ENCODE measurements around the gene RPLP2. TPM values are rescaled to one million over a fixed set of nuclear protein-coding genes. Genes with fewer than 3 reads are reported as not detected.

RPLP2 gene
- total RNA-seq, 1 donor from 2014 or later = 277 TPM

- no peak for DNase-seq (ENCODE audit: low read depth, low spot score)
These were observed 17.9 kb upstream of the RPLP2 start for GRCh38 chr11:791658-792534.

DNA sequence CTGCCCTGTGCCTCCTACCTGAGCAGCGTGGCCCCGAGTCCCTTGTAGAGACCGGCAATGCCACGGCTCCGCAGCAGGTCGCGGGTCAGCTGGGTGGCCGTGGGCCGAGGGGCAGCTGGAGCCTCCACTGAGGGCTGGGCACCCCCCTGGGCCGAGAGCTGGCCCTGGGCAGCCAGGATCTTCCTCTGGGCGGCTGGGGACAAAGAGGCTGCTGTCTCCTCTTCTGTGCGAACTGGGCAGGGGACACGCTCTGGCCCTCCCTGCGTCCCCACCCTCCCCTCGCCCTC lies 17.3 kb upstream of the RPLP2 start:
- DNase-seq (ENCODE audit: low read depth, low spot score) = no peak

DNA sequence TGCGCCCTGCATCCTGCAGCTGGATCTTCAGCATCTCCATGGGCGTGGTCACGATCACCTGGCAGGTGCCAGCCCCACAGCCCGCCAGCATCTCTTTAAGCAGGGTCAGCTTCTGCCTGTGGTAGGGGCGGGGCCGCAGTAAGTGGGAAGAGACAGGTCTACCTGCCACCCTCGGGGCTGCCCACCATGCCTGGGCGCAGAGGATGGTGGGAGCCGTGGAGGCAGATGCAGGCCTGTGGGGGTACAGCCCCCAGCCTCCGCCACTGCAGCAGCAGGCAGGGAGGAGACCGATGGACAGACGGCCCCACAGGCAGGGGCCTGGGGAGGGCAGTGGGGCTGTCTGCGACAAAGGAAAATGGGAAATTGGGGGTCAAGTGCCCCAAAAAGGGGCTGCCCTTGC lies 16.9 kb upstream of the RPLP2 start:
- no peak for DNase-seq (ENCODE audit: low read depth, low spot score)

GRCh38 chr11:793556-793955 lies 16.2 kb upstream of the RPLP2 start:
- DNase-seq (ENCODE audit: low read depth, low spot score) = no peak

DNA sequence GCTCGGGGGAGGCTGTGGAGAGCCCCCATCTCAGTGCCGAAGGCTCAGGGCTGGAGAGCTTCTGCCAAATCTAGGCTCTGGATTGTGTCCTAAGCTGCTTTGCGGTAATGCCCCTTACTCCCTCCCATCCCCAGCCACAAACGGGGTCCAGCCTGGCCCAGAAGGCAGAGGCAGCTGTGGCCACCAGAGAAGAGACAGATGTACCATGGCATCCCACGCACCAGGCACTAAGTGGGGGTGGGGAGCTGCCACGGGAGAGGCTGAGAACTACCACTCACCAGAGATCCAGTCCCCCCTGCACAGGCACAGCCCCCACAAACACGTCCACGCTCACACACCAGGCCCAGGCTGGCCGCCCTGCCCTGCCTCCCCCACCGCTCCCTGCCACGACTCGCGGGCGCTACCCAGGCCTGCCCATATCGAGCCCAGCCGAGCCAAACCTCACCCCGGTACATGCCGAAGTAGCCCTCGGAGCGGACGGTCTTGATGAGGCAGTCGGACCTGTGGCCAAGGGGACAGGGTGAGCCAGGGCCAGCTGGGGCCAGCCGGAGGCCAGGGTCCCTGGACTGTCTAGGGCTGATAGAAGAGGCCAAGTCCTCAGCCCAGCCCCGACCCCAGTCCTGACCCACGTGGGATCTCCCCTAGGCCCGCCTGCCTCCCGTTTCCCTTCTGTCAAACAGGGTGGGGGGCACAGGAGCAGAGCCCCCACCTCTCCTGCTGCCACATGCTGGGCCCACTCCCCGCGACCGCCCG lies 15.6 kb upstream of the RPLP2 start:
- DNase-seq (ENCODE audit: low read depth, low spot score) = no peak

GRCh38 chr11:794766-795633 lies 14.8 kb upstream of the RPLP2 start:
- no peak for DNase-seq (ENCODE audit: low read depth, low spot score)

DNA sequence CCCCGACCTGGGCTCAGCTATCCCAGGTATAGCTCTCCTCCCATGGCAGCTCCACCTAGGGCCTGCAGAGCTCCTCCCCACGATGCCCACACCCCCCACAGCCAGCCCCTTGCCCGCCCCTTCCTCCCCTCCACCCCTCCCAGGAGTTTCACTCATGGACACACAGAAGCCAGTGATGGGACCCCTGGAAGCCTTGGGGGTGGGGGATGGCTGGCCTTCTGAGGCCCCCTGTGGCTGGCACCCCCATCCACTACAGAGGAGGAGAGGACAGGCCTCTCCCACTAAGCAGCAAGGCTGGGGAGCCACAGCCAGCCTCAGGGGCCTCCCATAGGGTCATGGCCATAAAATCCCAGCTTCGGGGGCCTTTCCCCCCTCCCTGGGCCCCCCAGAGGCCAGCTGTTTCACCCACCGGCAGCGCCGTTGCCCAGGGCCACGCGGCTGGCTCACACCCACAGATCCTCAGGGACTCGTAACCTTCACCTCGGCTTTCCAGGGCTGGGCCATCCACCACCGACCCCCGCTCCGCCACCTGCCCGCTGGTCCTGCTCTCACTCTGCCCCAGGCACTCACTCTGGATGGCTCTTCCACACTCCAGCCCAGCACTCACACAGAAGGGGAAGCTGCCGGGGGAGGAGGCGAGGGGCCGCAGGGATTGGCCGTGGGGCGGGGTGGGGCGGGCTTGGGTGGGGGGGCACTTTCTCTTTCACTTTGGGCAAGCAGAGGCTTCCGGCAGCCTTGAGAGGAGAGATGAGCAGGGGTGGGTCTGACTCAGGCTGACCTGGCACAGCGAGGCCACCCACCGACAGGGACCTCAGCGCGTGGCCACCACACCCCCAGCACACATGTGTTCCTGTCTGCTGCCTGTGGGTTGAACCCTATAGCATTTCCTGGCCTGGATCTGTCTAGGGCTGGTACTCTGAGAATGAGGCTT lies 13.9 kb upstream of the RPLP2 start:
- no peak for DNase-seq (ENCODE audit: low read depth, low spot score)

- DNase-seq (ENCODE audit: low read depth, low spot score) = no peak
These were observed 13.0 kb upstream of the RPLP2 start for GRCh38 chr11:796565-797295.

GRCh38 chr11:797296-798092 lies 12.3 kb upstream of the RPLP2 start:
- DNase-seq (ENCODE audit: low read depth, low spot score) = no peak

DNA sequence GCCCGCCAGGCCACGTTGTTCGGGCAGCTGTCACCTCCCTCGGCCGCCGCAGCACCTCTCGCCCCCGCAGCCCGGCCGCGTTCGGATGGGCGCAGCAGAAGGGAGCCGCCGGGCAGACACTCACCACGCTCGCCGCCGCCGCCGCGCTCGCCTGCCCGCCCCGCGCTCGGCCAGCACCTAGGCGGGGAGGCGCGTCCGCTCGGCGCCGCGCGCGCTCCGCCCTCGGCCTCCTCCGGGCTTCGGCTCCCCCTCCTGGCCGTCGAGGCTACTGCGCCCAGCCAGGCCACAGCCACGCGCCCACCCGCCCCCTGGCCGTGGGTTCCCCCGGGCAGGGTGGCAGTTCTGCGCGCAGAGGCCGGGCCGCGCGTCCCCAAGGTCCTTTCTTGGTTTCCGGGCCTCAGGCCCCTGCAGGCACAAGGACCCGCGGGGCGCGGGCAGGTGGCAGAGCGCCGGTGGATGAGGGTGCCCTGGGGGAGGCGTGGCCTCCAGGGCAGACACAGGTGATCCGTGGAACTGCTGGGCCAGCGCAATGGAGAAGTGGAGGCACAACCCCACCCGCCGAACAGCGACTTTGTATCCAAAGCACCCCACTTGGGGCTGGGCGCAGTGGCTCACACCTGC lies 11.6 kb upstream of the RPLP2 start, which contains the start of gene SLC25A22:
Gene SLC25A22 (minus strand): TSS at position 189 of the 621 bp plus-strand sequence. CDS start 3,275 bp downstream, outside the sequence.
- no peak for DNase-seq (ENCODE audit: low read depth, low spot score)

GRCh38 chr11:799641-800316 lies 10.0 kb upstream of the RPLP2 start:
- no peak for DNase-seq (ENCODE audit: low read depth, low spot score)

GRCh38 chr11:800473-800872 lies 9.3 kb upstream of the RPLP2 start:
- no peak for DNase-seq (ENCODE audit: low read depth, low spot score)

- no peak for DNase-seq (ENCODE audit: low read depth, low spot score)
These were observed 8.5 kb upstream of the RPLP2 start for GRCh38 chr11:801097-801780.

- no peak for DNase-seq (ENCODE audit: low read depth, low spot score)
These were observed 7.6 kb upstream of the RPLP2 start for GRCh38 chr11:802018-802617.

GRCh38 chr11:802693-803466 lies 6.9 kb upstream of the RPLP2 start:
- no peak for DNase-seq (ENCODE audit: low read depth, low spot score)

- no peak for DNase-seq (ENCODE audit: low read depth, low spot score)
These were observed 6.4 kb upstream of the RPLP2 start for GRCh38 chr11:803467-803742.

Data from pulmonary artery endothelial cell (primary cell).